Measurements from ENCODE around the gene EYA2.

GRCh38 chr20:47189060-47189459 lies 294.4 kb downstream of the EYA2 start:
- TF ChIP-seq EZH2 (IDR thresholded peaks at IDR 0.05) (no peak), POLR2AphosphoS5 (IDR thresholded peaks at IDR 0.05; ENCODE audit: borderline replicate concordance, low read depth, low read length) (no peak), FOXP2 (optimal IDR thresholded peaks at IDR 0.05; ENCODE audit: control extremely low read depth, extremely low read length, insufficient read depth) (no peak)

Measured in SK-N-MC (cell line).